Middle frontal gyrus (tissue), 1 donor: ENCODE data around the gene OBSCN.
"Not testable (repeated sequence)": the region's sequence is repeated elsewhere in the genome, so short reads cannot be mapped to it uniquely, and the experiment has no call there.

Source experiments
- DNase-seq: peaks from one replicate; pipeline ENCODE4 v3.0.0-alpha.2; 2015; ENCODE audit warnings: low spot score; ENCODE audit errors: extremely low spot score

The OBSCN gene

GRCh38 chr1:228182296-228183030 is 25.4 kb upstream of the OBSCN start:
- DNase-seq = no peak

- DNase-seq = no peak
Measured at GRCh38 chr1:228184152-228184551, 23.7 kb upstream of the OBSCN start.

- no peak for DNase-seq
Measured at GRCh38 chr1:228185641-228185965, 22.2 kb upstream of the OBSCN start.

- DNase-seq = not testable (repeated sequence)
Measured at GRCh38 chr1:228188249-228188648, 19.6 kb upstream of the OBSCN start.

- DNase-seq = no peak
Measured at GRCh38 chr1:228190182-228190581, 17.7 kb upstream of the OBSCN start.

- no peak for DNase-seq
Measured at GRCh38 chr1:228190778-228191177, 17.1 kb upstream of the OBSCN start.

- no peak for DNase-seq
Measured at GRCh38 chr1:228194436-228194835, 13.4 kb upstream of the OBSCN start.

GRCh38 chr1:228194921-228195812 is 12.7 kb upstream of the OBSCN start:
- DNase-seq = no peak

- no peak for DNase-seq
Measured at GRCh38 chr1:228197555-228198147, 10.2 kb upstream of the OBSCN start.

GRCh38 chr1:228198977-228199590 is 8.8 kb upstream of the OBSCN start:
- DNase-seq = no peak

GRCh38 chr1:228204958-228205357 is 2.9 kb upstream of the OBSCN start:
- no peak for DNase-seq

GRCh38 chr1:228205526-228206436 is 2.1 kb upstream of the OBSCN start:
- no peak for DNase-seq

- no peak for DNase-seq
Measured at GRCh38 chr1:228206582-228207351, 1.1 kb upstream of the OBSCN start.

- no peak for DNase-seq
Measured at GRCh38 chr1:228207381-228207810, 448 bp upstream of the OBSCN start.

GRCh38 chr1:228208831-228209551 is 1.1 kb downstream of the OBSCN start:
- no peak for DNase-seq

- DNase-seq = no peak
Measured at GRCh38 chr1:228209657-228210056, 1.8 kb downstream of the OBSCN start.

- DNase-seq = no peak
Measured at GRCh38 chr1:228210076-228210651, 2.3 kb downstream of the OBSCN start.

GRCh38 chr1:228210712-228211530 is 3.1 kb downstream of the OBSCN start:
- no peak for DNase-seq
